ENCODE measurements around the gene ZSWIM4. TPM values are rescaled to one million over a fixed set of nuclear protein-coding genes. Genes with fewer than 3 reads are reported as not detected.

Gene ZSWIM4
- total and polyA plus RNA-seq, 2 of the 13 experiments (the other 11 are each of a cell fraction or from before 2014, with no cell fraction given) = 0.33 to 0.86 TPM

GRCh38 chr19:13842291-13843103 is 47.3 kb downstream of the ZSWIM4 start (continued):
- no peak for TF ChIP-seq RARA (CRISPR knock-in tag; IDR thresholded peaks at IDR 0.05)
- no peak for TF ChIP-seq FOXO1 (CRISPR knock-in tag; IDR thresholded peaks at IDR 0.05)
- TF ChIP-seq ZZZ3 (CRISPR knock-in tag; IDR thresholded peaks at IDR 0.05; ENCODE audit: borderline replicate concordance) = no peak
- TF ChIP-seq ZNF646 (CRISPR knock-in tag; IDR thresholded peaks at IDR 0.05) = no peak
- TF ChIP-seq KDM6A (CRISPR knock-in tag; IDR thresholded peaks at IDR 0.05; ENCODE audit: low read depth) = no peak
- no peak for TF ChIP-seq FOXO4 (CRISPR knock-in tag; conservative IDR thresholded peaks at IDR 0.05)
- TF ChIP-seq PPARG (CRISPR knock-in tag; conservative IDR thresholded peaks at IDR 0.05) = no peak
- no peak for TF ChIP-seq NCOA1 (CRISPR knock-in tag; IDR thresholded peaks at IDR 0.05)
- TF ChIP-seq POLR2AphosphoS2 (IDR thresholded peaks at IDR 0.05; ENCODE audit: low read depth, low read length) = no peak
- no peak for TF ChIP-seq CBX5 (CRISPR knock-in tag; IDR thresholded peaks at IDR 0.05; ENCODE audit: borderline replicate concordance)
- TF ChIP-seq ZNF788 (CRISPR knock-in tag; IDR thresholded peaks at IDR 0.05; ENCODE audit: borderline replicate concordance) = no peak
- no peak for TF ChIP-seq ELK4 (CRISPR knock-in tag; IDR thresholded peaks at IDR 0.05; ENCODE audit: borderline replicate concordance)
- no peak for TF ChIP-seq ZNF317 (CRISPR knock-in tag; IDR thresholded peaks at IDR 0.05)
- no peak for TF ChIP-seq ZIK1 (CRISPR knock-in tag; IDR thresholded peaks at IDR 0.05; ENCODE audit: borderline replicate concordance, low read depth)
- TF ChIP-seq MTF1 (CRISPR knock-in tag; IDR thresholded peaks at IDR 0.05) = no peak
- no peak for TF ChIP-seq ZBTB8A (CRISPR knock-in tag; IDR thresholded peaks at IDR 0.05; ENCODE audit: borderline replicate concordance, low read depth)
- no peak for TF ChIP-seq ZEB1 (IDR thresholded peaks at IDR 0.05; ENCODE audit: insufficient replicate concordance, low read depth)
- TF ChIP-seq PRMT3 (CRISPR knock-in tag; IDR thresholded peaks at IDR 0.05; ENCODE audit: borderline replicate concordance, low read depth) = peak; percentile 56; the same call in 1 of the 2 replicates
- TF ChIP-seq ZFP91 (CRISPR knock-in tag; IDR thresholded peaks at IDR 0.05; ENCODE audit: borderline replicate concordance) = no peak
